ENCODE measurements around the gene BAD. TPM values are rescaled to one million over a fixed set of nuclear protein-coding genes. Genes with fewer than 3 reads are reported as not detected.
A peak's percentile ranks its signal among the peaks of the same experiment; 100 is the strongest.

Gene BAD
- total and polyA plus RNA-seq, 2 of the 13 experiments (the other 11 are each of a cell fraction or from before 2014, with no cell fraction given): 17.9 to 28.5 TPM

DNA sequence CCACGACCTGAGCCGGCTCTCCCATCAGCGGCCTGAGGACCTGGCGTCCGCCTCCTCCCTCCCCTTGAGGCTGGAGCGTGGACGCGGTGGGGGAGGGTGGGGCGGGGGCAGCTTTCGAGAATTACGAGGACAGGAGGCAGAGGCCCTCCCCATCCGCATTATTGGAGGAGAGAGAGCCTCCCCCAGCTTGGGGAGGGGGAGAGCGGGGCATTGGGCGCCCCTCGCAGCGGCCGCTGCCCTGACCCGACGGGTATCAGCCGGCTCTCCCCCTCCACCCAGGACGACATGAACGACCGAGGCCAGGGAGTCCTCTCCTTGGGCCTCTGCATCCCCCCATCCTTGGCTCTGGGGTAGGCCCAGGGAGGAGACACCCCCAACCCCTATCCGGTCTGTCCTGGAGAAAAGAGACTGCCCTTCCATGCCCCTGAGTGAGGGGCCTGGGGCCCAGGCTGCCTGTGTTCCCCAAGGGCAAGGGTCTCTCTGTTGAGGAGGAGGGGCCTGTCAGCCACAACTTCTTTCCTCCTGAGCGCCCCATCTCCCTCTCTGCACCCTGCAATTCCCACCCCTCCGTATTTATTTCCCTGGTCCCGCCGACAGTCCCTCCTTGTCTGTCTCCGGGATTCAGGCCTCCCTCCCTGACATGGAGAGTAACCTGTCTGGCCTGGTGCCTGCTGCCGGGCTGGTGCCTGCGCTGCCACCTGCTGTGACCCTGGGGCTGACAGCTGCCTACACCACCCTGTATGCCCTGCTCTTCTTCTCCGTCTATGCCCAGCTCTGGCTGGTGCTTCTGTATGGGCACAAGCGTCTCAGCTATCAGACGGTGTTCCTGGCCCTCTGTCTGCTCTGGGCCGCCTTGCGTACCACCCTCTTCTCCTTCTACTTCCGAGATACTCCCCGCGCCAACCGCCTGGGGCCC lies 1.7 kb upstream of the BAD start (continued):
- TF ChIP-seq, protein P1, sequence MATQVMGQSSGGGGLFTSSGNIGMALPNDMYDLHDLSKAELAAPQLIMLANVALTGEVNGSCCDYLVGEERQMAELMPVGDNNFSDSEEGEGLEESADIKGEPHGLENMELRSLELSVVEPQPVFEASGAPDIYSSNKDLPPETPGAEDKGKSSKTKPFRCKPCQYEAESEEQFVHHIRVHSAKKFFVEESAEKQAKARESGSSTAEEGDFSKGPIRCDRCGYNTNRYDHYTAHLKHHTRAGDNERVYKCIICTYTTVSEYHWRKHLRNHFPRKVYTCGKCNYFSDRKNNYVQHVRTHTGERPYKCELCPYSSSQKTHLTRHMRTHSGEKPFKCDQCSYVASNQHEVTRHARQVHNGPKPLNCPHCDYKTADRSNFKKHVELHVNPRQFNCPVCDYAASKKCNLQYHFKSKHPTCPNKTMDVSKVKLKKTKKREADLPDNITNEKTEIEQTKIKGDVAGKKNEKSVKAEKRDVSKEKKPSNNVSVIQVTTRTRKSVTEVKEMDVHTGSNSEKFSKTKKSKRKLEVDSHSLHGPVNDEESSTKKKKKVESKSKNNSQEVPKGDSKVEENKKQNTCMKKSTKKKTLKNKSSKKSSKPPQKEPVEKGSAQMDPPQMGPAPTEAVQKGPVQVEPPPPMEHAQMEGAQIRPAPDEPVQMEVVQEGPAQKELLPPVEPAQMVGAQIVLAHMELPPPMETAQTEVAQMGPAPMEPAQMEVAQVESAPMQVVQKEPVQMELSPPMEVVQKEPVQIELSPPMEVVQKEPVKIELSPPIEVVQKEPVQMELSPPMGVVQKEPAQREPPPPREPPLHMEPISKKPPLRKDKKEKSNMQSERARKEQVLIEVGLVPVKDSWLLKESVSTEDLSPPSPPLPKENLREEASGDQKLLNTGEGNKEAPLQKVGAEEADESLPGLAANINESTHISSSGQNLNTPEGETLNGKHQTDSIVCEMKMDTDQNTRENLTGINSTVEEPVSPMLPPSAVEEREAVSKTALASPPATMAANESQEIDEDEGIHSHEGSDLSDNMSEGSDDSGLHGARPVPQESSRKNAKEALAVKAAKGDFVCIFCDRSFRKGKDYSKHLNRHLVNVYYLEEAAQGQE (IDR thresholded peaks at IDR 0.05; ENCODE audit: borderline replicate concordance in 1 of 2, low read depth in 1 of 2, low read length in 2 of 2): no peak
- TF ChIP-seq, protein P2, sequence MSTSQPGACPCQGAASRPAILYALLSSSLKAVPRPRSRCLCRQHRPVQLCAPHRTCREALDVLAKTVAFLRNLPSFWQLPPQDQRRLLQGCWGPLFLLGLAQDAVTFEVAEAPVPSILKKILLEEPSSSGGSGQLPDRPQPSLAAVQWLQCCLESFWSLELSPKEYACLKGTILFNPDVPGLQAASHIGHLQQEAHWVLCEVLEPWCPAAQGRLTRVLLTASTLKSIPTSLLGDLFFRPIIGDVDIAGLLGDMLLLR (CRISPR knock-in tag; IDR thresholded peaks at IDR 0.05): no peak
- no peak for TF ChIP-seq DNMT3B (CRISPR knock-in tag; conservative IDR thresholded peaks at IDR 0.05)
- TF ChIP-seq, protein P3, sequence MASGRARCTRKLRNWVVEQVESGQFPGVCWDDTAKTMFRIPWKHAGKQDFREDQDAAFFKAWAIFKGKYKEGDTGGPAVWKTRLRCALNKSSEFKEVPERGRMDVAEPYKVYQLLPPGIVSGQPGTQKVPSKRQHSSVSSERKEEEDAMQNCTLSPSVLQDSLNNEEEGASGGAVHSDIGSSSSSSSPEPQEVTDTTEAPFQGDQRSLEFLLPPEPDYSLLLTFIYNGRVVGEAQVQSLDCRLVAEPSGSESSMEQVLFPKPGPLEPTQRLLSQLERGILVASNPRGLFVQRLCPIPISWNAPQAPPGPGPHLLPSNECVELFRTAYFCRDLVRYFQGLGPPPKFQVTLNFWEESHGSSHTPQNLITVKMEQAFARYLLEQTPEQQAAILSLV (CRISPR knock-in tag; IDR thresholded peaks at IDR 0.05; ENCODE audit: borderline replicate concordance): no peak
- TF ChIP-seq, protein P4, sequence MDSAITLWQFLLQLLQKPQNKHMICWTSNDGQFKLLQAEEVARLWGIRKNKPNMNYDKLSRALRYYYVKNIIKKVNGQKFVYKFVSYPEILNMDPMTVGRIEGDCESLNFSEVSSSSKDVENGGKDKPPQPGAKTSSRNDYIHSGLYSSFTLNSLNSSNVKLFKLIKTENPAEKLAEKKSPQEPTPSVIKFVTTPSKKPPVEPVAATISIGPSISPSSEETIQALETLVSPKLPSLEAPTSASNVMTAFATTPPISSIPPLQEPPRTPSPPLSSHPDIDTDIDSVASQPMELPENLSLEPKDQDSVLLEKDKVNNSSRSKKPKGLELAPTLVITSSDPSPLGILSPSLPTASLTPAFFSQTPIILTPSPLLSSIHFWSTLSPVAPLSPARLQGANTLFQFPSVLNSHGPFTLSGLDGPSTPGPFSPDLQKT (CRISPR knock-in tag; IDR thresholded peaks at IDR 0.05; ENCODE audit: borderline replicate concordance): no peak
- no peak for TF ChIP-seq FOXO1 (CRISPR knock-in tag; IDR thresholded peaks at IDR 0.05)
- TF ChIP-seq, protein P5, sequence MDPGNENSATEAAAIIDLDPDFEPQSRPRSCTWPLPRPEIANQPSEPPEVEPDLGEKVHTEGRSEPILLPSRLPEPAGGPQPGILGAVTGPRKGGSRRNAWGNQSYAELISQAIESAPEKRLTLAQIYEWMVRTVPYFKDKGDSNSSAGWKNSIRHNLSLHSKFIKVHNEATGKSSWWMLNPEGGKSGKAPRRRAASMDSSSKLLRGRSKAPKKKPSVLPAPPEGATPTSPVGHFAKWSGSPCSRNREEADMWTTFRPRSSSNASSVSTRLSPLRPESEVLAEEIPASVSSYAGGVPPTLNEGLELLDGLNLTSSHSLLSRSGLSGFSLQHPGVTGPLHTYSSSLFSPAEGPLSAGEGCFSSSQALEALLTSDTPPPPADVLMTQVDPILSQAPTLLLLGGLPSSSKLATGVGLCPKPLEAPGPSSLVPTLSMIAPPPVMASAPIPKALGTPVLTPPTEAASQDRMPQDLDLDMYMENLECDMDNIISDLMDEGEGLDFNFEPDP (CRISPR knock-in tag; conservative IDR thresholded peaks at IDR 0.05): no peak
- TF ChIP-seq FOXK2 (IDR thresholded peaks at IDR 0.05): no peak
- TF ChIP-seq ZSCAN12 (CRISPR knock-in tag; IDR thresholded peaks at IDR 0.05): no peak
- TF ChIP-seq ZMAT3 (CRISPR knock-in tag; conservative IDR thresholded peaks at IDR 0.05): no peak
- TF ChIP-seq ZNF678 (CRISPR knock-in tag; IDR thresholded peaks at IDR 0.05): no peak
- TF ChIP-seq TP53 (CRISPR knock-in tag; conservative IDR thresholded peaks at IDR 0.05): no peak
- no peak for TF ChIP-seq CBX5 (CRISPR knock-in tag; IDR thresholded peaks at IDR 0.05; ENCODE audit: borderline replicate concordance)
- 0 out of 2 replicates have a peak, but pooled peaks have one; percentile 32 for TF ChIP-seq KLF15 (CRISPR knock-in tag; IDR thresholded peaks at IDR 0.05; ENCODE audit: borderline replicate concordance)
- no peak for TF ChIP-seq NFE2 (CRISPR knock-in tag; IDR thresholded peaks at IDR 0.05)
- TF ChIP-seq SOX6 (IDR thresholded peaks at IDR 0.05): no peak
- TF ChIP-seq SOX6 (CRISPR knock-in tag; IDR thresholded peaks at IDR 0.05): no peak
- TF ChIP-seq KDM2A (CRISPR knock-in tag; IDR thresholded peaks at IDR 0.05; ENCODE audit: borderline replicate concordance, low read depth): no peak
- TF ChIP-seq FOXK1 (CRISPR knock-in tag; IDR thresholded peaks at IDR 0.05; ENCODE audit: borderline replicate concordance, low read depth): no peak
- no peak for TF ChIP-seq ZNF773 (CRISPR knock-in tag; IDR thresholded peaks at IDR 0.05; ENCODE audit: borderline replicate concordance)
- 0 out of 2 replicates have a peak, but pooled peaks have one; percentile 41 for TF ChIP-seq ZNF543 (CRISPR knock-in tag; IDR thresholded peaks at IDR 0.05)
